Measurements from ENCODE around the gene EPC1.

Gene EPC1

GRCh38 chr10:32381165-32381564, 34.2 kb upstream of the EPC1 start:
- H3K9me3 ChIP-seq (ENCODE audit: insufficient read depth, low read depth, low read length) = no peaks in the 10 kb centered on the region
- H3F3A ChIP-seq (ENCODE audit: low read depth) = peaks cover 9% of the 10 kb centered on the region; the same call in 1 of the 2 replicates
- H2AFZ ChIP-seq (ENCODE audit: low read length) = no peak overlapping the region; the same call in 1 of the 2 replicates
- peaks cover 37% of the 10 kb centered on the region for H3K4me1 ChIP-seq (ENCODE audit: insufficient read depth, low read length, poor library complexity, severe bottlenecking)
- H3K79me2 ChIP-seq (ENCODE audit: insufficient read depth, low read length) = peaks cover 24% of the 10 kb centered on the region
- H3K4me2 ChIP-seq (ENCODE audit: low read depth, low read length, poor library complexity, severe bottlenecking) = peak overlapping the region; percentile 96
- peaks cover 13% of the 10 kb centered on the region for H4K20me1 ChIP-seq (ENCODE audit: insufficient read depth, low read length, poor library complexity, severe bottlenecking)
- no peak overlapping the region for H3K4me3 ChIP-seq (ENCODE audit: low read length, poor library complexity, severe bottlenecking)
- TF ChIP-seq CTCF (conservative IDR thresholded peaks at IDR 0.05; ENCODE audit: low read length) (no peak), EZH2phosphoT487 (IDR thresholded peaks at IDR 0.05; ENCODE audit: borderline replicate concordance) (no peak)
- peak overlapping the region; percentile 98 for H3K9ac ChIP-seq (ENCODE audit: low read depth, low read length, poor library complexity, severe bottlenecking)
- no peaks in the 10 kb centered on the region for H3K9me2 ChIP-seq (replicated peaks; ENCODE audit: low read depth, low read length)
- H3K27me3 ChIP-seq (ENCODE audit: insufficient read depth, low read length, poor library complexity, severe bottlenecking) = no peaks in the 10 kb centered on the region
- H3K36me3 ChIP-seq (ENCODE audit: insufficient read depth, low read length) = no peaks in the 10 kb centered on the region

DNA sequence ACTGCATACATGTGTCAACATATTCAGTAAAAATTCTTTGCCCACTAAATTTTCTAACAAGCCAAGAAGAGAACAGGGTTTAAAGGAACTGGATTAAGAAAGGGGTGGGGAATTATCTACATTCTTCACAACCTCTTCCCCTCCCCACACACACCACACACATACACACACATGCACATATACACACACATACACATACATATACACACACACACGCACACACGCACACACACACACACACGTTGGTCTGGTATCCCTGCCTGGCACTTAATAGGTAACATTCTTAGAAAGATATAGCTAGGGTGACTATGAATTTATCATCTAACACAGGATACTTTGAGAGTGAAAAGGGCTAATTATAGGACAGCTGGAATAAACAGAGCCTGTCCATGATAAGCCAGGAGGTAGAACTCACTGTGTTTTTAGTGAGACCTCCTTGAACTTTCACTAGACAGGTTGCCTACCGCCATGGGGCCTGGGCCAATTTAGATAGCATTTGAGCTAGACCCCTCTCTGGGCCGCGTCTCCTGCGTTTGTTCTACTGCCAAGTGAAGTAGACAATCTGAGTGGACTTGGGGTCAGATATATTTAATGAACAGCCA, 33.1 kb upstream of the EPC1 start:
- TF ChIP-seq CTCF (conservative IDR thresholded peaks at IDR 0.05; ENCODE audit: low read length) (no peak), EZH2phosphoT487 (IDR thresholded peaks at IDR 0.05; ENCODE audit: borderline replicate concordance) (no peak)
- Histone ChIP-seq H3F3A (ENCODE audit: low read depth) (peaks cover 9% of the 10 kb centered on the region; the same call in 1 of the 2 replicates), H4K20me1 (ENCODE audit: insufficient read depth, low read length, poor library complexity, severe bottlenecking) (peaks cover 24% of the 10 kb centered on the region), H3K4me2 (ENCODE audit: low read depth, low read length, poor library complexity, severe bottlenecking) (peak overlapping the region; percentile 96), H3K9me2 (replicated peaks; ENCODE audit: low read depth, low read length) (no peaks in the 10 kb centered on the region), H3K27me3 (ENCODE audit: insufficient read depth, low read length, poor library complexity, severe bottlenecking) (no peaks in the 10 kb centered on the region), H3K4me3 (ENCODE audit: low read length, poor library complexity, severe bottlenecking) (peak overlapping the region; percentile 89), H3K36me3 (ENCODE audit: insufficient read depth, low read length) (no peaks in the 10 kb centered on the region), H2AFZ (ENCODE audit: low read length) (peak overlapping the region; percentile 82), H3K9me3 (ENCODE audit: insufficient read depth, low read depth, low read length) (no peaks in the 10 kb centered on the region), H3K9ac (ENCODE audit: low read depth, low read length, poor library complexity, severe bottlenecking) (peak overlapping the region; percentile 98), H3K4me1 (ENCODE audit: insufficient read depth, low read length, poor library complexity, severe bottlenecking) (peaks cover 43% of the 10 kb centered on the region), H3K79me2 (ENCODE audit: insufficient read depth, low read length) (peaks cover 35% of the 10 kb centered on the region)

GRCh38 chr10:32379318-32379949, 32.5 kb upstream of the EPC1 start:
- Histone ChIP-seq H3K79me2 (ENCODE audit: insufficient read depth, low read length) (peaks cover 41% of the 10 kb centered on the region), H3K27me3 (ENCODE audit: insufficient read depth, low read length, poor library complexity, severe bottlenecking) (no peaks in the 10 kb centered on the region), H3K4me3 (ENCODE audit: low read length, poor library complexity, severe bottlenecking) (peak overlapping the region; percentile 89), H3K9me2 (replicated peaks; ENCODE audit: low read depth, low read length) (no peaks in the 10 kb centered on the region), H3K4me1 (ENCODE audit: insufficient read depth, low read length, poor library complexity, severe bottlenecking) (peaks cover 43% of the 10 kb centered on the region), H3K9ac (ENCODE audit: low read depth, low read length, poor library complexity, severe bottlenecking) (peak overlapping the region; percentile 98), H3K9me3 (ENCODE audit: insufficient read depth, low read depth, low read length) (no peaks in the 10 kb centered on the region), H3K36me3 (ENCODE audit: insufficient read depth, low read length) (no peaks in the 10 kb centered on the region), H3K4me2 (ENCODE audit: low read depth, low read length, poor library complexity, severe bottlenecking) (peak overlapping the region; percentile 96), H3F3A (ENCODE audit: low read depth) (peaks cover 9% of the 10 kb centered on the region; the same call in 1 of the 2 replicates), H4K20me1 (ENCODE audit: insufficient read depth, low read length, poor library complexity, severe bottlenecking) (peaks cover 30% of the 10 kb centered on the region), H2AFZ (ENCODE audit: low read length) (peak overlapping the region; percentile 82)
- no peak for TF ChIP-seq CTCF (conservative IDR thresholded peaks at IDR 0.05; ENCODE audit: low read length)
- TF ChIP-seq EZH2phosphoT487 (IDR thresholded peaks at IDR 0.05; ENCODE audit: borderline replicate concordance) = no peak

All from Loucy (cell line).